Measurements from ENCODE around the gene TBXAS1. TPM values are rescaled to one million over a fixed set of nuclear protein-coding genes. Genes with fewer than 3 reads are reported as not detected.

Gene TBXAS1
- total RNA-seq, 2 experiments from 2014 or later = 0.86 TPM; not detected in 1

- Histone ChIP-seq H4K20me1 (ENCODE audit: insufficient read depth, low read length) (no peaks in the 10 kb centered on the region), H3K4me2 (ENCODE audit: low read length) (no peak overlapping the region)
- POLR2A ChIA-PET = no interaction called here
Observed at GRCh38 chr7:140048989-140049338, 219.9 kb downstream of the TBXAS1 start.

GRCh38 chr7:140049339-140050024, 220.4 kb downstream of the TBXAS1 start:
- H3K27ac ChIP-seq (ENCODE audit: low read depth, low read length, poor library complexity, severe bottlenecking) = no peak overlapping the region
- H3K36me3 ChIP-seq (ENCODE audit: insufficient read depth, low read length) = no peaks in the 10 kb centered on the region
- POLR2A ChIA-PET = no interaction called here
- TF ChIP-seq CTCF (conservative IDR thresholded peaks at IDR 0.05; ENCODE audit: low read length) = no peak
- TF ChIP-seq EZH2phosphoT487 (IDR thresholded peaks at IDR 0.05; ENCODE audit: borderline replicate concordance, low read depth, low read length) = no peak
- DNase-seq (ENCODE audit: low spot score) = no peak
- H3K4me1 ChIP-seq (ENCODE audit: insufficient read depth, low read length, poor library complexity, severe bottlenecking) = no peaks in the 10 kb centered on the region
- H2AFZ ChIP-seq (ENCODE audit: low read length) = no peak overlapping the region
- no peak overlapping the region for H3K4me2 ChIP-seq (ENCODE audit: low read length)
- H3K9me2 ChIP-seq (ENCODE audit: insufficient read depth, low read length) = no peaks in the 10 kb centered on the region
- BruUV-seq (replicated peaks) = no TSS peak
- intact Hi-C loops (cut with micrococcal nuclease; ENCODE audit: unreplicated experiment) = no loop called here
- H4K20me1 ChIP-seq (ENCODE audit: insufficient read depth, low read length) = no peaks in the 10 kb centered on the region
- H3K4me3 ChIP-seq (ENCODE audit: low read depth, low read length, poor library complexity, severe bottlenecking) = no peak overlapping the region
- no peaks in the 10 kb centered on the region for H3K9me3 ChIP-seq (ENCODE audit: low read length)
- H3K79me2 ChIP-seq (ENCODE audit: insufficient read depth, low read depth, low read length) = no peaks in the 10 kb centered on the region
- CTCF ChIA-PET (ENCODE audit: unreplicated experiment) = no interaction called here

More at GRCh38 chr7:140048989-140049338, 219.9 kb downstream of the TBXAS1 start:
- Histone ChIP-seq H3K4me3 (ENCODE audit: low read depth, low read length, poor library complexity, severe bottlenecking) (no peak overlapping the region), H3K79me2 (ENCODE audit: insufficient read depth, low read depth, low read length) (no peaks in the 10 kb centered on the region), H3K4me1 (ENCODE audit: insufficient read depth, low read length, poor library complexity, severe bottlenecking) (no peaks in the 10 kb centered on the region), H3K9me2 (ENCODE audit: insufficient read depth, low read length) (no peaks in the 10 kb centered on the region), H3K36me3 (ENCODE audit: insufficient read depth, low read length) (no peaks in the 10 kb centered on the region), H3K9me3 (ENCODE audit: low read length) (no peaks in the 10 kb centered on the region), H3K27ac (ENCODE audit: low read depth, low read length, poor library complexity, severe bottlenecking) (no peak overlapping the region), H2AFZ (ENCODE audit: low read length) (no peak overlapping the region)
- CTCF ChIA-PET (ENCODE audit: unreplicated experiment) = no interaction called here
- intact Hi-C loops (cut with micrococcal nuclease; ENCODE audit: unreplicated experiment) = no loop called here
- BruUV-seq (replicated peaks) = no TSS peak
- no peak for DNase-seq (ENCODE audit: low spot score)
- TF ChIP-seq CTCF (conservative IDR thresholded peaks at IDR 0.05; ENCODE audit: low read length) = no peak
- TF ChIP-seq EZH2phosphoT487 (IDR thresholded peaks at IDR 0.05; ENCODE audit: borderline replicate concordance, low read depth, low read length) = no peak

- H3K4me2 ChIP-seq (ENCODE audit: low read length) = no peak overlapping the region
- H3K9me3 ChIP-seq (ENCODE audit: low read length) = no peaks in the 10 kb centered on the region
- no peak for DNase-seq (ENCODE audit: low spot score)
- intact Hi-C loops (cut with micrococcal nuclease; ENCODE audit: unreplicated experiment) = no loop called here
- H3K36me3 ChIP-seq (ENCODE audit: insufficient read depth, low read length) = no peaks in the 10 kb centered on the region
- ChIA-PET POLR2A (interaction anchor here (0.7 kb wide), 1 partner anchor 606 kb away, joined by 3 read pairs; no protein-coding TSS in a partner anchor), CTCF (ENCODE audit: unreplicated experiment) (no interaction called here)
- no peaks in the 10 kb centered on the region for H3K4me1 ChIP-seq (ENCODE audit: insufficient read depth, low read length, poor library complexity, severe bottlenecking)
- no peaks in the 10 kb centered on the region for H3K79me2 ChIP-seq (ENCODE audit: insufficient read depth, low read depth, low read length)
- no peak overlapping the region for H2AFZ ChIP-seq (ENCODE audit: low read length)
- no peaks in the 10 kb centered on the region for H3K9me2 ChIP-seq (ENCODE audit: insufficient read depth, low read length)
- H4K20me1 ChIP-seq (ENCODE audit: insufficient read depth, low read length) = no peaks in the 10 kb centered on the region
- no peak overlapping the region for H3K27ac ChIP-seq (ENCODE audit: low read depth, low read length, poor library complexity, severe bottlenecking)
- TF ChIP-seq CTCF (conservative IDR thresholded peaks at IDR 0.05; ENCODE audit: low read length) (no peak), EZH2phosphoT487 (IDR thresholded peaks at IDR 0.05; ENCODE audit: borderline replicate concordance, low read depth, low read length) (no peak)
- no peak overlapping the region for H3K4me3 ChIP-seq (ENCODE audit: low read depth, low read length, poor library complexity, severe bottlenecking)
- BruUV-seq (replicated peaks) = no TSS peak
Observed at GRCh38 chr7:140050100-140050499, 221.0 kb downstream of the TBXAS1 start.
